Activated CD4-positive, alpha-beta T cell treated with anti-CD3 and anti-CD28 coated beads, Interleukin-2, amount 50 U/mL, for 1 hour (primary cell): Measurements from ENCODE around the gene C12orf54.
"Not testable (repeated sequence)": the region's sequence is repeated elsewhere in the genome, so short reads cannot be mapped to it uniquely, and the experiment has no call there.

Experiments used
- DNase-seq: peaks from one replicate; pipeline ENCODE4 v3.0.0-alpha.2; 2020

Gene C12orf54

GRCh38 chr12:48512855-48513254 is 30.6 kb downstream of the C12orf54 start:
- DNase-seq: no peak

- DNase-seq: no peak
Observed at GRCh38 chr12:48514728-48515127, 32.4 kb downstream of the C12orf54 start.

GRCh38 chr12:48520381-48520780 is 38.1 kb downstream of the C12orf54 start:
- DNase-seq: not testable (repeated sequence)

- no peak for DNase-seq
Observed at GRCh38 chr12:48525332-48525731, 43.0 kb downstream of the C12orf54 start, which contains the start of gene OR8S1. OR8S1 (plus strand) TSS chr12:48525632; CDS start chr12:48525632, 0 bp downstream.

- DNase-seq: no peak
Observed at GRCh38 chr12:48527891-48528670, 45.8 kb downstream of the C12orf54 start.

- no peak for DNase-seq
Observed at GRCh38 chr12:48532601-48533000, 50.3 kb downstream of the C12orf54 start.

GRCh38 chr12:48536602-48537001 is 54.3 kb downstream of the C12orf54 start:
- DNase-seq: no peak

- DNase-seq: peak; percentile 57
Observed at GRCh38 chr12:48542300-48542928, 60.1 kb downstream of the C12orf54 start.

- no peak for DNase-seq
Observed at GRCh38 chr12:48545833-48546469, 63.7 kb downstream of the C12orf54 start.
